NCI-H2171 (cell line): ENCODE data around the gene SLC6A18.
"Not testable (repeated sequence)": the region's sequence is repeated elsewhere in the genome, so short reads cannot be mapped to it uniquely, and the experiment has no call there.

Source experiments
- DNase-seq: peaks from one replicate; lab custom pipeline; 2025; lab: John Stamatoyannopoulos, UW

Gene SLC6A18

DNA sequence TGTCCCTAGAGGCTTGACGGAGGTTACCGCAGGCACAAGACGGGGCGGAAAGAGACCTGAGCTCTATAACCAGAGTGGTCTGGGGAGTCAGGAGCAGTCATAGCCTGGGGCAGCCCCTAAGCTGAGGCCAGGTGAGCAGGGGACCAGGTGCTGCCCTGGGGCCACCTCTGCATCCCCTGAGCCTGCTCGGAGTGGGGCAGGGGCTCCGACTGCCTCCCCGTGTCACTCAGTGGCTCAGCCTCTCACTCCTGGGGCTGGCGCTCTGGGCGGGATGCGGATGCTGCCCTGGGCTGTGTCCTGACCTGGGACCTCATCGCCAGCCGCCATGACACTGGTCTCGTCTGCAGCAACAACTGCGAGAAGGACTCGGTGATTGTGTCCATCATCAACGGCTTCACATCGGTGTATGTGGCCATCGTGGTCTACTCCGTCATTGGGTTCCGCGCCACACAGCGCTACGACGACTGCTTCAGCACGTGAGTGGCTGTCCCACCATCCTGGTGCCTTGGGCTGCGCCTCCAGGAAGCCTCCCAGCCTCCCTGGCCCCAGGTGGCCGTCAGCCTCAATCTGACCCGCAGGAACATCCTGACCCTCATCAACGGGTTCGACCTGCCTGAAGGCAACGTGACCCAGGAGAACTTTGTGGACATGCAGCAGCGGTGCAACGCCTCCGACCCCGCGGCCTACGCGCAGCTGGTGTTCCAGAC, 8.8 kb upstream of the SLC6A18 start:
- no peak for DNase-seq

- no peak for DNase-seq
Measured at GRCh38 chr5:1216918-1217295, 8.3 kb upstream of the SLC6A18 start.

- DNase-seq, result no peak
Measured at GRCh38 chr5:1217596-1218206, 7.5 kb upstream of the SLC6A18 start.

- no peak for DNase-seq
Measured at GRCh38 chr5:1218351-1219080, 6.7 kb upstream of the SLC6A18 start.

- no peak for DNase-seq
Measured at GRCh38 chr5:1219098-1219767, 5.9 kb upstream of the SLC6A18 start.

DNA sequence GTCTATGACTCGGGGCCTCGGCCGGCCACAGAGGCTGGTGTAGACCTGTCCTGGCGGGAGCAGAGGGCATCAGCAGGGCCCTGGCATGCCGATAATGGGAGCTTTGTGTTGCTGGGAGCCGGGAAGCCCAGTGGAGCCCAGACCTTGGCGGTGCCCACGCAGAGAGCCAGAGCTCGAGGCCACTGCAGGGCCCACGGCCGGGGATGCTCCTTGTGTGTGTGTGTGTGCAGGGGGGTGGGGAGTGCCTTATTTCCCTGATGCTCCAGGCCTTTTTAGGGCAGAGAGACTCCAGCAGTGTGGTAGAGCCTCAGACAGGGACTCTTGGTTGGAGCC, 5.4 kb upstream of the SLC6A18 start:
- DNase-seq, result no peak

DNA sequence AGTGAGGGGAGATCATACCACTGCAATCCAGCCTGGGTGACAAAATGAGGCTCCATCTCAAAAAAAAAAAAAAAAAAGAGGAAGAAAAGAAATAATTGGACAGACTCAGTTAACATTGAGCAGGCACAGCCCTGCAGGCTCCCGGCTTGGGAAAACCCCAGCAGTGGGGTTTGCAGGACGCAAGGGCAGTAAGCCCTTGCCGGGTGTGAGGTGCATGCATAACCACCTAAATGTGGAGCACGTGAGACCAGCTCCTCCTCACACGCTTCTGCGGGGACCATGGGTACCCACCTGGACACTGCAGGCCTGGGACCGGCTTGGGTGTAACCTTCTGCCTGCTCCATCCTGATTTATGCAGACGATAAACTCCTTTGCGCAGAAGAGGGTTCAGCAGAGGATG, 4.8 kb upstream of the SLC6A18 start:
- DNase-seq, result no peak

DNA sequence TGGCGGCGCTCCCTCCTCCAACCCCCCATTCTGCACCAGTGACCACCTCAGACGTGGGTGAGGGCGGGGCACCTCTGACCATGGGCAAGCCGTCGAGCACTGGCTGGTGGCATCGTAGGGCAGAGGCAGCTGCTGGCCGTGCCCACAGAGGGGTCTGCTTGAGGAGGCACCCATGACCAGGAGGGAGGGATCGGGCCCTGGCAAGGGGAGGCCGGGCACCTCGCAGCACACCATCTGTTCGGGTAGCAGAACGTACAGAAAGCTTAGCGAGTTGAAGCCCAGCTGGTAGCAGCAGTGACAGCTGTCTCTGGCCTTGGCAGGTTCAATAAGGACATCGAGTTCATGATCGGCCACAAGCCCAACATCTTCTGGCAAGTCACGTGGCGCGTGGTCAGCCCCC, 4.3 kb upstream of the SLC6A18 start:
- peak; percentile 32 for DNase-seq

DNA sequence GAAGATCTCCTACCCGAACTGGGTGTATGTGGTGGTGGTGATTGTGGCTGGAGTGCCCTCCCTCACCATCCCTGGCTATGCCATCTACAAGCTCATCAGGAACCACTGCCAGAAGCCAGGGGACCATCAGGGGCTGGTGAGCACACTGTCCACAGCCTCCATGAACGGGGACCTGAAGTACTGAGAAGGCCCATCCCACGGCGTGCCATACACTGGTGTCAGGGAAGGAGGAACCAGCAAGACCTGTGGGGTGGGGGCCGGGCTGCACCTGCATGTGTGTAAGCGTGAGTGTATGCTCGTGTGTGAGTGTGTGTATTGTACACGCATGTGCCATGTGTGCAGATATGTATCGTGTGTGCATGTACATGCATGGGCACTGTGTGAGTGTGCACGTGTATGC, 3.5 kb upstream of the SLC6A18 start:
- DNase-seq, result no peak

DNA sequence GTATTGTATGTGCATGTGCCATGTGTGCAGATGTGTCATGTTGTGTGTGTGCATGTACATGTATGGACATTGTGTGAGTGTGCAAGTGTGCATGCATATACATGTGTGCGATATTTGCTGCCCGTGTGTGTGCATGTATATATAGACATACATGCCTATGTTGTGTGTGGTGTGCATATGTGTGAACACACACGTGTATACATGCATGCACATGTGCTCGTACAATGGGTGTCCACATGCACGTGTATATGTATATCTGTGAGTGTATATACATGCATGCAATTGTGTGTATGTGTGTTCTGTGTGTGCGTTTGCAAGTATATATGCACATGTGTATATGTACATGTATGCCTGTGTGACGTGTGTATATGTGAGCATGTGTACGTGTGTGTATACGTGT, 3.0 kb upstream of the SLC6A18 start:
- no peak for DNase-seq

- DNase-seq, result no peak
Measured at GRCh38 chr5:1222621-1223277, 2.4 kb upstream of the SLC6A18 start.

DNA sequence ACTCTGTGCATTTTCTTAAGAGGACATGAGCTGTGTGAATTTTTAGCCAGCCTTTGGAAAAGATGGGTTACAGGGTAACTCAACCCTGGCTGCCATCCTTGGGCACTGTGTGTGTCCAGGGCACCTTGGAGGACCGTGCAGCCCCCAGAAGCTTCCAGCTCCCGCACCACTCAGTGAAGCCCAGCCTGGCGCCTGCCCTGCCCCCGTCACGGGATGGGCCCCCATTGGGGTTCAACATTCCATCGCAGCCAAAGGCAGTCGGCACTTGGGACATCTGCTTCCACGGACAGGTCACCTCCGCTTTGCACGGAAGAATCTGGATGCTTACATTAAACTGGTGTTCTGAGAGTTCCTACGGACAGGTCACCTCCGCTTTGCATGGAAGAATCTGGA, 1.9 kb upstream of the SLC6A18 start:
- no peak for DNase-seq

DNA sequence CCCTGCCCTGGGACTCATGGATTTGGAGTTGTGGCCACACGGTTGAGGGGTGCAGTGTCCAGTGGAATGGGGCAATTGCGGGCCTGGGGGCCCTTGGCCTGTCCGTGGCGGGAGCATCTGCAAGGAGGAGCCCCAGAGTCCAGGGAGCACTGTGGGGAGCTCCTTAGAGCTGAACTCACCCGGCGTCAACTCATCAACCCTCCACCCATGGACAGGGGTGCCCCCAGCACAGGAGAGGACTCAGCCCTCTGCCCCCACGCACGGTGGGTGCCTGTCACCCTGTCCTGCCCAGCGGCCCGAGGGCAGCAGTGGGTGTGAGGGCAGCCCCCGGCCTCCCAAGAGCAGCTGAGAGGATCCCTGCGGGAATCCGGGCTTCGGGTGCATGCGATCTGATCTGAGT, 550 bp upstream of the SLC6A18 start:
- DNase-seq, result no peak

DNA sequence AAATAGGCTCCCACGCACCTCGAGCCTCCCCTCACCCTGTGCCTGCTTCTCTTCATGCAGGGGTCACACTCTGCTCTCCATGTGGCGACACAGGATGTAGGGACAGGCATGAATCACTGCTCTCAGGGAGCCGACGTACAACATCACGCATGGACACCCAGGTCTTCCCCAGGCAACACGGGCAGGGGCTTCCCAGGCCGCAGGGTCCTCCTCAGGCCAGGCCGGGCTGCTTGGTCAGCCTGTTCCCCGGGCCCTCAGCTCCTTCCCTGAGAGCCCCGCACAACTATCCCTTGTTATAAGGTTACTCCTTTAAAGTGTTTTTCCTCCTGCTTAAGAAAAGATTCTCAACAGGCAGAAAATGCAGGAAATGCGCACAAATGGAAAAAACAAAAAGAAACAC, 1.1 kb downstream of the SLC6A18 start:
- DNase-seq, result no peak

DNA sequence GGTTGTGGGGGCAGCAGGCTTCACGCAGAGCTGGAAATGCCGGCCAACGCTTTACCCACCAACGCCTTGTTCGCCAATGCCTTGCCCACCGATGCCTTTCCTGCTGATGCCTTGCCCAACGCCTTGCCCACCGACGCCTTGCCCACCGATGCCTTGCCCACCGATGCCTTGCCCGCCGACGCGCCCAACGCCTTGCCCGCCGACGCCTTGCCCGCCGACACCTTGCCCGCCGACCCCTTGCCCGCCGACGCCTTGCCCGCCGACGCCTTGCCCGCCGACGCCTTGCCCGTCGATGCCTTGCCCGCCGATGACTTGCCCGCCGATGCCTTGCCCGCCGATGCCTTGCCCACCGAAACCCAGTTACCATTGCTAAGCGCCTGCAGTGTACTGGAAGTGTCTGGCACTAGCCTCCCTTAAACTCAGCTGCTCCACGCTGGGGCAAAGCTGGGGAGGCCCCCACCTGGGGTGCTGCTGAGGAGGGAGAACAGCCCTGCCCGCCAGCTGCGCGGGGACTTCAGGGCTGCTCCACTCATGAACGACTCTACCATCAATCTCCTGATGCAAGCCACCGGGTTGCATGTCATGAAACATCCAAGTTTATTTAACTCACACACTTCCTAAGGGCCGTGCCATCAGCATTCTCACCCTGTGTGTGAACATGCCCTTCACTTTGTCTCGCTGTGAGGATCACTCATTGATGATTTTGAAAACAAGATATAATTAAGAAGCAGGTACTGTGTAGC, 1.8 kb downstream of the SLC6A18 start:
- DNase-seq, result no peak

DNA sequence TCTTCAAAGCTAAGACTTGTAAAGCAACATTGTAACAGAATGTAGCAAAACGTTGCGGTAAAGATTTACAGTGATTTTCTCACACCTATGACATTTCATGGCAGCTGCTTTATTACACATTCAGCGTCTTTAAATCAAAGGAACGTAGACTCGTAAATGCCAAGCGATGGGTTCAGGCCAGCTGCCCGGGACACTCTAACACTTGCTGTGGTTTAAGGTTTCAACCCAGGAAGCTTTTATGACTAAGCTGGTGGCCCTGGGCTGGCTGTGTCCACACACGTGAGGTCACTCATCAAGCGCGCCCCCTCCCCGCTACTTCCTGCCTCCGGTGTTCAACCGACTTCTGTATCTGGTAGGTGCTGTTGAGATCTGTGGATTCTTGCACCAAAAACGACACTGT, 2.5 kb downstream of the SLC6A18 start:
- no peak for DNase-seq

- peak; percentile 31 for DNase-seq
Measured at GRCh38 chr5:1228120-1228519, 2.9 kb downstream of the SLC6A18 start.

- DNase-seq, result not testable (repeated sequence)
Measured at GRCh38 chr5:1229023-1229422, 3.8 kb downstream of the SLC6A18 start.

- DNase-seq, result no peak
Measured at GRCh38 chr5:1229822-1230221, 4.6 kb downstream of the SLC6A18 start.

- DNase-seq, result no peak
Measured at GRCh38 chr5:1230551-1230950, 5.4 kb downstream of the SLC6A18 start.

DNA sequence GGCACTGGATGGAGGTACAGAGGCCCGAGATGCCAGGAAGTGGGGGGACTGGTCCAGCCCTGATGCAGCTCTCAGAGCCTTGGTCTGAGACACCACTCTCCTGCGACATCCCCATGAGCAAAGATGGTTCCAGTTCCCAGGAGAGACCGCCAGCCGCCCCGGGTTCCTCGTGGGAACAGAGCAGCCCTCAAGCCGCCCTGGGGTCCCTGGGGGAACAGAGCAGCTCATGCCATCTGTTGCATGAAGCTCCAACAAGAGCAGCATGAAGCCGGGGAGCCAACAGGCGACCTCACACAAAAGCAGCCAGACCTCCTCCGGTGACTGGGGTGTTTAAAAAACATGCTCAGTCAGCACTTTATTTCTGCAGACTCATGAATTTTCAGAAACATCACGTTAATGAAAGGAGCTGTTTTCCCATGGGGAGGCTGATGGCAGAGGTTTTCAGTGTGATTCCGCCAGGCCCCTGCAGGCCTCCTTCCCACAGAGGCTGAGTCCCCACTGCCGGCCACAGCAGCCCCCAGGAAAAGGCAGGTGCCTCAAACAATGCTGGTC, 6.2 kb downstream of the SLC6A18 start:
- DNase-seq, result peak; percentile 95
